Esophagus (tissue), 2 donors: Measurements from ENCODE around the gene AKR1C3. TPM values are rescaled to one million over a fixed set of nuclear protein-coding genes. Genes with fewer than 3 reads are reported as not detected.

Experiments
- H3K27ac ChIP-seq, 2 donors: one replicate each; pipeline ENCODE4 v1.5.1; 2013; ENCODE audit warnings: low read depth in 2 of 2, mild to moderate bottlenecking in 2 of 2, inconsistent platforms in 1 of 2, low read length in 1 of 2, moderate library complexity in 1 of 2
- H3K27me3 ChIP-seq, 2 donors: one replicate each; pipeline ENCODE4 v1.6.1; 2013; ENCODE audit warnings: low read length in 2 of 2, control low read depth in 1 of 2, mild to moderate bottlenecking in 1 of 2; ENCODE audit not compliant: insufficient read depth in 2 of 2, control insufficient read depth in 1 of 2
- H3K36me3 ChIP-seq, 2 donors: one replicate each; pipeline ENCODE4 v1.6.1; 2013; ENCODE audit warnings: low read length in 1 of 2; ENCODE audit not compliant: control insufficient read depth in 2 of 2, insufficient read depth in 2 of 2
- H3K4me1 ChIP-seq, 2 donors: one replicate each; pipeline ENCODE4 v1.6.1; 2013; ENCODE audit warnings: low read length in 1 of 2; ENCODE audit not compliant: control insufficient read depth in 2 of 2, insufficient read depth in 2 of 2
- H3K4me3 ChIP-seq, 2 donors: one replicate each; pipeline ENCODE4 v1.5.1; 2013; ENCODE audit warnings: low read length in 2 of 2, mild to moderate bottlenecking in 2 of 2, low read depth in 1 of 2, moderate library complexity in 1 of 2
- H3K9me3 ChIP-seq, 2 donors: one replicate each; pipeline ENCODE4 v1.6.1; 2013; ENCODE audit warnings: mild to moderate bottlenecking in 2 of 2, low read depth in 1 of 2, low read length in 1 of 2, moderate library complexity in 1 of 2; ENCODE audit not compliant: control insufficient read depth in 2 of 2, insufficient read depth in 1 of 2
- WGBS, 2 donors: extraction: QIAGEN DNeasy Blood & Tissue Kit; methylation state at CpG; one replicate each; pipeline ENCODE4 v1.1.7; 2013; 5-methylcytosine and 5-hydroxymethylcytosine counted together
- polyA plus RNA-seq, 2 donors: library from polyadenylated mRNA; stranded (reverse); fragments of 200-250 nt; gene quantifications; one replicate each; pipeline ENCODE4 v1.2.3, GENCODE V29; 2013
- donor health status: healthy with polysubstance abuse.
- donor health status: Bipolar disorder and iron deficiency.

The AKR1C3 gene
- polyA plus RNA-seq, 2 donors, result 20.9 to 38.5 TPM

DNA sequence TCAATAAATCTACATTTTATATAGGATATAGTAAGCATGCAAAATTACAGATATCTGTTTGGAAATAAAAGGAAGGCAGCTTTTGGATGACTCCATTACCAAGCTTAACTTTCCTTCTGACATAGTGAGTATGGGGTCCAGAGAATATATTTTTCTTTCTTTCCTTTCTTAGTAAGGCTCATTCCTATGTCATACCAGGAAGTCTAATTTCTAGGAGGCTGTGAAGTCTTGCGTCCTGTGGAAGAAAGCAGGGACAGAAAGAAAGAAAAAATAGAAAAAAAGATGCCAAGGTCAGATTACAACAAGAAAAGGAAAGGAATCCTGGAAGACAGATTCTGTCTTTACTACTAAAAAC, 54.4 kb downstream of the AKR1C3 start:
- Histone ChIP-seq H3K4me3 (no peak overlapping the region), H3K36me3 (no peaks in the 10 kb centered on the region), H3K27ac (no peak overlapping the region), H3K9me3 (no peaks in the 10 kb centered on the region), H3K4me1 (no peaks in the 10 kb centered on the region), H3K27me3 (peaks cover 0 to 2% of the 10 kb centered on the region in 2 donors)
- WGBS, 2 donors, result 59 to 63% methylated on average over 1 of the region's 1 CpG

DNA sequence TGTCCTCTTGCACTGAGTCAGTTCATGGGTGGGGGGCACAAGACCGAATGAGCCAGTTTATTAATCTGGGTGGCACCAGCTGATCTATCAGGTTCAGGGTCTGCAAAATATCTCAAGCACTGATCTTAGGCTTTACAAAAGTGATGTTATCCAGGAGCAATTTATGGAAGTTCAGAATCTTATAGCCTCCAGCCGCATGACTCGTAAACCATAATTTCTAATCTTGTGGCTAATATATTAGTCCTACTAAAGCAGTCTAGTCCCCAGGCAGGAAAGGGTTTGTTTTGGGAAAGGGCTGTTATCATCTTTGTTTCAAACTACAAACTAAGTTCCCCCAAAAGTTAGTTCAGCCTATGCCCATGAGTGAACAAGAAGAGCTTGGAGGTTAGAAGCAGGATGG, 56.9 kb downstream of the AKR1C3 start:
- H3K9me3 ChIP-seq, result no peaks in the 10 kb centered on the region
- no peaks in the 10 kb centered on the region for H3K36me3 ChIP-seq
- WGBS, 2 donors, result 90 to 93% methylated on average over 3 of the region's 3 CpGs
- peaks cover 0 to 2% of the 10 kb centered on the region in 2 donors for H3K27me3 ChIP-seq
- no peak overlapping the region for H3K27ac ChIP-seq
- H3K4me1 ChIP-seq, result no peaks in the 10 kb centered on the region
- H3K4me3 ChIP-seq, result no peak overlapping the region

DNA sequence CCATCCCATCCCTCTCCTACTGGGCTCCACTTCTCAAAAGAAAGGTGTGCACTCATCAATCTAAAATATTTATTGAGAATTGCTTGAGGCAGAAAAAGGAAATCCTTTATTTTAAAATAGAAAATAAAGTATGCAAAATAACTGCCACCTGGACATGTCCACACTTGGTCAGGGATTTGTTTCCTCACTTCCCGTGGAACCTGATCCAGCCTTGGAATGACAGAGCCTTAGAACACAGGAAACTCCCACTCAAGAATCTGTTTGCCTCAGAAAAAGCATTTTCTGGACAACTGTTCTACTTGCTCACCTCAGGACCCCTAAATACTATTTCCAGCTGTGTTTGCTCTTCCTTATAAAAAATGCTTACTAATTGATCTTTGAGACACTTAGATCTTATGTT, 61.7 kb downstream of the AKR1C3 start:
- 21 to 31% methylated on average over 1 of the region's 1 CpG for WGBS, 2 donors
- Histone ChIP-seq H3K36me3 (no peaks in the 10 kb centered on the region), H3K27me3 (peaks cover 0 to 2% of the 10 kb centered on the region in 2 donors), H3K4me3 (no peak overlapping the region), H3K4me1 (no peaks in the 10 kb centered on the region), H3K27ac (no peak overlapping the region), H3K9me3 (no peaks in the 10 kb centered on the region)

Other genes starting within 250 kb of the AKR1C3 start
- 10 to 100 TPM; 18.5 to 97.1 TPM for gene AKR1C1, start 131.0 kb upstream of the AKR1C3 start, polyA plus RNA-seq
- gene AKR1C2, start 90.6 kb upstream of the AKR1C3 start, polyA plus RNA-seq, result 100 to 1,000 TPM in 1 of 2 donors, 10 to 100 TPM in 1; 37.5 to 142 TPM
- gene AKR1C8, start 90.7 kb downstream of the AKR1C3 start, polyA plus RNA-seq, result not detected
- gene AKR1C4, start 102.4 kb downstream of the AKR1C3 start, polyA plus RNA-seq, result not detected